ENCODE data around the gene TAF6. TPM values are rescaled to one million over a fixed set of nuclear protein-coding genes. Genes with fewer than 3 reads are reported as not detected.

TAF6 gene
- total RNA-seq, 4 donors from 2014 or later, result 32.8 to 76.7 (median 49.7) TPM

DNA sequence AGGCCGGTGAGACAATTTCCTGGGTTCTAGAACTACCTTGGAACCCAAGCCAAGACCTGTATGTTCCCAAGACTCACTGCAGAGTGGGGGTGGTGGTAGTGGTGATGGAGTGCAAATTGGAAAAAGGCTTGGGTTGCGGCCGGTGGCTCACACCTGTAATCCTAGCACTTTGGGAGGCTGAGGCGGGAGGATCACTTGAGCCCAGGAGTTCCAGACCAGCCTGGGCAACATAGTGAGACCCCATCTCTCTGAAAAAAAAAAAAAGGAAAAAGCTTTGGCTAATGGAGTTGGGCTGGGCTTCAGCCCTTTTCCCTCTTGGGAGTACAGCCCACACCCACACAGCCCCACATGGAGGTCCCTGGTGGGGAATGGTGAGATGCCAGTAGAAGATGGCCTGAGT lies 13.6 kb downstream of the TAF6 start:
- peaks cover 0 to 8% (median 2%) of the 10 kb centered on the region in 4 donors for H3K4me1 ChIP-seq
- no peaks in the 10 kb centered on the region for H3K9me3 ChIP-seq
- no peak for DNase-seq
- H3K27ac ChIP-seq, result no peak overlapping the region
- no peak overlapping the region for H3K4me3 ChIP-seq
- TF ChIP-seq CTCF (IDR thresholded peaks at IDR 0.05) (no peak), POLR2A (IDR thresholded peaks at IDR 0.05) (no peak)
- H3K36me3 ChIP-seq, result peaks cover 0 to 70% (median 0%) of the 10 kb centered on the region in 3 donors
- H3K27me3 ChIP-seq, result no peaks in the 10 kb centered on the region

- DNase-seq, result no peak
- Histone ChIP-seq H3K9me3 (no peaks in the 10 kb centered on the region), H3K4me3 (no peak overlapping the region), H3K27me3 (no peaks in the 10 kb centered on the region), H3K4me1 (peaks cover 0 to 20% (median 5%) of the 10 kb centered on the region in 4 donors), H3K36me3 (peaks cover 0 to 66% (median 3%) of the 10 kb centered on the region in 3 donors), H3K27ac (no peak overlapping the region)
- TF ChIP-seq CTCF (IDR thresholded peaks at IDR 0.05), result no peak
- TF ChIP-seq POLR2A (IDR thresholded peaks at IDR 0.05), result no peak
Observed at GRCh38 chr7:100102950-100103840, 16.0 kb downstream of the TAF6 start.

DNA sequence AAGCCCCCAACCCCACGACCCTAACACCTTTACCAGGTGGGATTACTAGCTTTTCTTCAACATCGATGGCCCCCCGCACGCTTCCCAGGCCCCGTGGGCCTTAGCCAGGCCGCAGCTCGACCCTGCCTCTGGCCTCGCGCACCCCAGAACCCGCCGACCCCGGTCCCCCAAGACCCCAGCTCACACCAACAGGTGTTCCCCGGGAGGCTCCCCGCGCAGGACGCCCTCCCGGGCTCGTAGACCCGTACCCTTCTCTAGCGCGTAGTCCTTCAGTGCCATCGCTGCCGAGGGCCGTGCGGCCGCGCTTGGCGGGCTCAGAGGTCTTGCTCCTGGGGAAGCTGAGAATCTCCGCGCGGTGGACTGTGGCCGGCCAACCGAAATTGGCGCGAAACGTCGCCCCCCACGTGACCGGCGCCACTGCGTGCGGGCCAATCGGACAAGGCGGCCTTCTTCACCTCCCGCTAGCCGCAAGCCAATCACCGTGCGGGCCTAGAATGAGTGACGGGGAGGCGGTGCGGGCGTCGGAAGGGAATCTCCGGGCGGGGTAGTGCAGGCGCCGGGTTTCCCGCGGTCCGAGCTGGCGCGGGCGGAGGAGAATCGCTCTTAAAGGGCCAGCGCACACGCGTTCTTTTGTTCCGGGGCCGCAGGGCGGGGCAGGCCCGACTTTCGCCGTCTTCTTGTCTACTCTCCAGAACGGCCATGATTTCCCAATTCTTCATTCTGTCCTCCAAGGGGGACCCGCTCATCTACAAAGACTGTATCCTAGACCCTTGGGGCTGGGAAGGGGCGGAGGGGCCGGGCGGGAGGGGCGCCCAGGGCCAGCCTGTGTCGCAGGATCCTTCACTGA lies 17.9 kb downstream of the TAF6 start, which contains the start of the genes AP4M1 and MCM7:
AP4M1 (plus strand) TSS at position 628 of the 847 bp plus-strand sequence; CDS start at position 700, 72 bp downstream.
MCM7 (minus strand) TSS at position 382 of the 847 bp plus-strand sequence; CDS start at position 279, 103 bp downstream.
- no peaks in the 10 kb centered on the region for H3K27me3 ChIP-seq
- no peaks in the 10 kb centered on the region for H3K9me3 ChIP-seq
- DNase-seq, result peak; percentile 97 to 99 (median 99)
- peaks cover 0 to 20% (median 5%) of the 10 kb centered on the region in 4 donors for H3K4me1 ChIP-seq
- peak in 1 of 2 donors; percentile 25 for TF ChIP-seq POLR2A (IDR thresholded peaks at IDR 0.05)
- TF ChIP-seq CTCF (IDR thresholded peaks at IDR 0.05), result no peak
- H3K36me3 ChIP-seq, result peaks cover 0 to 66% (median 4%) of the 10 kb centered on the region in 3 donors
- peak within 1 kb of the TSS; percentile 79 to 99 (median 97) for H3K27ac ChIP-seq
- peak within 1 kb of the TSS; percentile 77 to 98 (median 89) for H3K4me3 ChIP-seq

- TF ChIP-seq POLR2A (IDR thresholded peaks at IDR 0.05), result peak in 1 of 2 donors; percentile 39
- peak in 1 of 6 experiments; percentile 25 for TF ChIP-seq CTCF (IDR thresholded peaks at IDR 0.05)
- Histone ChIP-seq H3K4me1 (peaks cover 0 to 20% (median 5%) of the 10 kb centered on the region in 4 donors), H3K9me3 (no peaks in the 10 kb centered on the region), H3K27ac (peak overlapping the region; percentile 79 to 99 (median 97)), H3K4me3 (peak overlapping the region; percentile 77 to 98 (median 89)), H3K27me3 (no peaks in the 10 kb centered on the region), H3K36me3 (peaks cover 0 to 66% (median 4%) of the 10 kb centered on the region in 3 donors)
- DNase-seq, result peak; percentile 83 to 96 (median 94)
Observed at GRCh38 chr7:100100420-100101015, 18.6 kb downstream of the TAF6 start.

DNA sequence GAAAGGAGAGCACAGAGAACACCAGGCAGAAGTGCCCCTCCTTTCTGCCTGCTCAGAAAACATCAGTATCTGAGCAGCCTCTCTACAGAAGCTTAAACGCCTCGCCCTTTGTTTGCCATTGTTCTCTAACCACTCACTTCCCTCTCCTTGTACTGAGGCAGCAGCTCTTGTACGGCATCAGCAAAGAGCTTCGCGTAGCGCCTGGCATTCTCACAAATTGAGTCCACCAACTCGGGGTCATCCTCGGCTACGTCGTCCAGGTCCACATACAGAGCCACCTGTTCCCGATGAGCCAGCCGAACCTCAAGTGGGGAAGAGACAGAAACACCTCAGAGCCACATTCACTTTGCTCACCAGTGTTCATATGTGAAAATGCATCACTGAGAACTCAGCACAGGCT lies 19.7 kb downstream of the TAF6 start:
- no peaks in the 10 kb centered on the region for H3K9me3 ChIP-seq
- H3K4me3 ChIP-seq, result peak overlapping the region in 3 of 4 donors; percentile 82 to 98 (median 96)
- H3K27ac ChIP-seq, result peak overlapping the region in 2 of 4 donors; percentile 97 to 99
- H3K36me3 ChIP-seq, result peaks cover 0 to 66% (median 4%) of the 10 kb centered on the region in 3 donors
- peaks cover 0 to 20% (median 5%) of the 10 kb centered on the region in 4 donors for H3K4me1 ChIP-seq
- H3K27me3 ChIP-seq, result no peaks in the 10 kb centered on the region
- TF ChIP-seq CTCF (IDR thresholded peaks at IDR 0.05), result no peak
- TF ChIP-seq POLR2A (IDR thresholded peaks at IDR 0.05), result no peak
- no peak for DNase-seq

Data from Peyer's patch (tissue), 4 donors.